Measurements from ENCODE around the gene EPHA6. TPM values are rescaled to one million over a fixed set of nuclear protein-coding genes. Genes with fewer than 3 reads are reported as not detected.

EPHA6 gene
- total and polyA plus RNA-seq, 8 donors: 0.23 to 0.79 (median 0.41) TPM

DNA sequence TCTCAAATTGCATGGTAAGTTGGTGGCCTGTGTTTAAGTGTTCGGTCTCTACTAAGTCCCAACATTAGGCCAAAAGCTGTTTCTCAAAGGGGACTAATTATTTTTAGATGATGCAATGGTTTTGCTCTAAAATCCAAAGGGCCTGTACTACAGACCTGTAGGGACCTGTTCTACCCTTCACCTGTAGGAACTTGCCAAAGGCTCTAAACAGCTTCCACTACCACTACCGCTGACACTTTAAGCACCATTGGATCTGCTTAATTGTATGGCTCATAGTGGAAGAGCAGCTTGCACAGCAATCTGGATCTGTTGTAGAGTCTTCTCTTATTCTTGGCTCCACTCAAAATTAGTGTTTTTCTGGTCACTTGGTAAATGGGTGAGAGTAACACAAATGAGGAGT, 346.8 kb downstream of the EPHA6 start:
- TF ChIP-seq, protein P1, sequence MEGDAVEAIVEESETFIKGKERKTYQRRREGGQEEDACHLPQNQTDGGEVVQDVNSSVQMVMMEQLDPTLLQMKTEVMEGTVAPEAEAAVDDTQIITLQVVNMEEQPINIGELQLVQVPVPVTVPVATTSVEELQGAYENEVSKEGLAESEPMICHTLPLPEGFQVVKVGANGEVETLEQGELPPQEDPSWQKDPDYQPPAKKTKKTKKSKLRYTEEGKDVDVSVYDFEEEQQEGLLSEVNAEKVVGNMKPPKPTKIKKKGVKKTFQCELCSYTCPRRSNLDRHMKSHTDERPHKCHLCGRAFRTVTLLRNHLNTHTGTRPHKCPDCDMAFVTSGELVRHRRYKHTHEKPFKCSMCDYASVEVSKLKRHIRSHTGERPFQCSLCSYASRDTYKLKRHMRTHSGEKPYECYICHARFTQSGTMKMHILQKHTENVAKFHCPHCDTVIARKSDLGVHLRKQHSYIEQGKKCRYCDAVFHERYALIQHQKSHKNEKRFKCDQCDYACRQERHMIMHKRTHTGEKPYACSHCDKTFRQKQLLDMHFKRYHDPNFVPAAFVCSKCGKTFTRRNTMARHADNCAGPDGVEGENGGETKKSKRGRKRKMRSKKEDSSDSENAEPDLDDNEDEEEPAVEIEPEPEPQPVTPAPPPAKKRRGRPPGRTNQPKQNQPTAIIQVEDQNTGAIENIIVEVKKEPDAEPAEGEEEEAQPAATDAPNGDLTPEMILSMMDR (IDR thresholded peaks at IDR 0.05): no peak
- H3K4me1 ChIP-seq: no peaks in the 10 kb centered on the region
- no peak overlapping the region for H3K4me3 ChIP-seq
- ATAC-seq: no peak
- no peak overlapping the region for H3K27ac ChIP-seq
- H3K36me3 ChIP-seq: no peaks in the 10 kb centered on the region
- intact Hi-C loops (cut with DNase I): no loop called here
- no peak for DNase-seq
- peaks cover 0 to 3% of the 10 kb centered on the region in 2 donors for H3K9me3 ChIP-seq
- H3K27me3 ChIP-seq: no peaks in the 10 kb centered on the region

- TF ChIP-seq, protein P1 (IDR thresholded peaks at IDR 0.05): no peak
- Histone ChIP-seq H3K27me3 (no peaks in the 10 kb centered on the region), H3K36me3 (no peaks in the 10 kb centered on the region), H3K9me3 (peaks cover 0 to 42% of the 10 kb centered on the region in 2 donors), H3K4me3 (no peak overlapping the region), H3K4me1 (no peaks in the 10 kb centered on the region), H3K27ac (no peak overlapping the region)
- ATAC-seq (no peak), DNase-seq (no peak)
- intact Hi-C loops (cut with DNase I): no loop called here
Observed at GRCh38 chr3:97177242-97177641, 362.8 kb downstream of the EPHA6 start.

- no peak for ATAC-seq
- Histone ChIP-seq H3K4me1 (no peaks in the 10 kb centered on the region), H3K27me3 (no peaks in the 10 kb centered on the region), H3K27ac (no peak overlapping the region), H3K4me3 (no peak overlapping the region), H3K9me3 (peaks cover 0 to 37% of the 10 kb centered on the region in 2 donors), H3K36me3 (no peaks in the 10 kb centered on the region)
- intact Hi-C loops (cut with DNase I): no loop called here
- no peak for DNase-seq
- TF ChIP-seq, protein P1 (IDR thresholded peaks at IDR 0.05): no peak
Observed at GRCh38 chr3:97181704-97182103, 367.3 kb downstream of the EPHA6 start.

DNA sequence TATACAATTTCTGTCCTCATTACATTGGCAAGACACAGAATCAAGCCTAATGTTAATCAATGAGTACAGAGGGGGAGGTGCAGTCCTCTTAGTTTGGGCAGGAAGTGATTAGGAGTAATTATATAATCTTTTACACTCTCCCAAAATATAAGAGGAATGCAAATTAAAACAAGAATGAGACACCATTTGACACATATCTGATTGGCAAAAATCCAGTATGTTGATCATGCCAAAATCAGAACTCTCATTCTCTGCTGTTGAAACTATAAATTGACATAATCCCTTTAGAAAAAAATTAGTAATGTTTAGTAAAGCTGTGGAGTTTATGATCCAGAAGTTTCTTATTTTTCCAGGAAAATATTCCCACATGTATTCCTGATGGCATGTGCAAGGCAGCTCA, 373.4 kb downstream of the EPHA6 start:
- Histone ChIP-seq H3K4me3 (no peak overlapping the region), H3K27ac (no peak overlapping the region), H3K4me1 (no peaks in the 10 kb centered on the region), H3K36me3 (no peaks in the 10 kb centered on the region), H3K9me3 (no peaks in the 10 kb centered on the region), H3K27me3 (no peaks in the 10 kb centered on the region)
- DNase-seq: peak in 1 of 4 donors; percentile 2
- TF ChIP-seq, protein P1 (IDR thresholded peaks at IDR 0.05): no peak
- no peak for ATAC-seq
- intact Hi-C loops (cut with DNase I): no loop called here

GRCh38 chr3:97189835-97190234, 375.4 kb downstream of the EPHA6 start:
- TF ChIP-seq, protein P1 (IDR thresholded peaks at IDR 0.05): no peak
- H3K4me3 ChIP-seq: no peak overlapping the region
- no peaks in the 10 kb centered on the region for H3K4me1 ChIP-seq
- no peaks in the 10 kb centered on the region for H3K27me3 ChIP-seq
- no peak for DNase-seq
- H3K27ac ChIP-seq: no peak overlapping the region
- no peaks in the 10 kb centered on the region for H3K36me3 ChIP-seq
- H3K9me3 ChIP-seq: no peaks in the 10 kb centered on the region
- ATAC-seq: no peak
- intact Hi-C loops (cut with DNase I): no loop called here
